Stomach (tissue), 4 donors: ENCODE results near the gene FOXC2.

ENCODE experiments used
- CTCF ChIP-seq, 7 experiments: fragments of 450-650 bp in 4 of 7; fragments of 200-600 bp in 3 of 7; sonication (generic) in 3 of 7; IDR thresholded peaks; one replicate each; pipeline ENCODE4 v1.5.1; 2016 to 2019; ENCODE audit warnings: antibody characterized with exemption in 7 of 7, control low read depth in 2 of 7, mild to moderate bottlenecking in 1 of 7
- EP300 ChIP-seq: sonication (generic); formaldehyde crosslinking; IDR thresholded peaks from one replicate; pipeline ENCODE4 v1.6.1; 2017; ENCODE audit warnings: antibody characterized with exemption
- POLR2A ChIP-seq, 4 donors: fragments of 450-650 bp; IDR thresholded peaks; one replicate each; pipeline ENCODE4 v1.6.1; 2016; ENCODE audit warnings: antibody characterized with exemption in 4 of 4, control low read depth in 2 of 4, mild to moderate bottlenecking in 1 of 4, moderate library complexity in 1 of 4
- POLR2AphosphoS5 ChIP-seq, 3 donors: sonication (generic); formaldehyde crosslinking; IDR thresholded peaks; one replicate each; pipeline ENCODE4 v1.6.1; 2016; ENCODE audit warnings: antibody characterized with exemption in 3 of 3

GRCh38 chr16:86549893-86550190, 16.8 kb upstream of the FOXC2 start:
- TF ChIP-seq CTCF (IDR thresholded peaks at IDR 0.05), result no peak
- TF ChIP-seq POLR2AphosphoS5 (IDR thresholded peaks at IDR 0.05), result no peak
- no peak for TF ChIP-seq POLR2A (IDR thresholded peaks at IDR 0.05)
- TF ChIP-seq EP300, result no peak
